ENCODE data around the gene MYO1E. TPM values are rescaled to one million over a fixed set of nuclear protein-coding genes. Genes with fewer than 3 reads are reported as not detected.

Gene MYO1E
- total RNA-seq, 1 donor from 2014 or later: 190 TPM

DNA sequence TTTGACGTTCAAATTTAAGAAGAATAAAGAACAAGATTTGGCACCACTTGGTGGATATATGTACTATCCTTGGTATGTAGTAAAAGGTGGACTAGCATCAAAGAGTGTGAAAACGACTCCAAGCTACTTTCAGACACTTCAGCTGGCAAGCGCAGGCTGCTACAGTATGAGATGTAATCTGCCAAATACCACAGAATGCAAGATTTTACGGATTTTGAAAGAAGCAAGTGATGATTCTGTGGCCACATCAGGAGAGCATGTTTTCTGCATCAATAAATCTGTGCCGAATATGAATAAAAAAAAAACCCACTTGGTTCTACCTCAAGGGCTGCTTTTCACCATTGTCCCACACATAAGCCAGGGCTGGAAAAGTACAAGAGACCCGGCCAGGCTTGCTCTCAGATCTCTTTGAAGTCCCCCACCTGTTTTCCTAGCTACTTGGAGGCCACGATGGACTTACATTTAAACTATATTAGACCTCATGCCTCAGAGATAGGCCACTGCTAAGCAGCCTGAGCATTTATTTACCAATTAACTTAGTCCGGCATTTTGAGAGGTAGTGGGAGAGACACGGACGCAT, 37.4 kb downstream of the MYO1E start:
- no peak overlapping the region for H3K4me3 ChIP-seq (ENCODE audit: low read depth, low read length)
- no peaks in the 10 kb centered on the region for H3K27me3 ChIP-seq (ENCODE audit: control insufficient read depth, insufficient read depth, low read length)
- no peaks in the 10 kb centered on the region for H3K36me3 ChIP-seq (ENCODE audit: control insufficient read depth, insufficient read depth, low read length)
- DNase-seq (ENCODE audit: low read depth): no peak
- TF ChIP-seq, protein P1, sequence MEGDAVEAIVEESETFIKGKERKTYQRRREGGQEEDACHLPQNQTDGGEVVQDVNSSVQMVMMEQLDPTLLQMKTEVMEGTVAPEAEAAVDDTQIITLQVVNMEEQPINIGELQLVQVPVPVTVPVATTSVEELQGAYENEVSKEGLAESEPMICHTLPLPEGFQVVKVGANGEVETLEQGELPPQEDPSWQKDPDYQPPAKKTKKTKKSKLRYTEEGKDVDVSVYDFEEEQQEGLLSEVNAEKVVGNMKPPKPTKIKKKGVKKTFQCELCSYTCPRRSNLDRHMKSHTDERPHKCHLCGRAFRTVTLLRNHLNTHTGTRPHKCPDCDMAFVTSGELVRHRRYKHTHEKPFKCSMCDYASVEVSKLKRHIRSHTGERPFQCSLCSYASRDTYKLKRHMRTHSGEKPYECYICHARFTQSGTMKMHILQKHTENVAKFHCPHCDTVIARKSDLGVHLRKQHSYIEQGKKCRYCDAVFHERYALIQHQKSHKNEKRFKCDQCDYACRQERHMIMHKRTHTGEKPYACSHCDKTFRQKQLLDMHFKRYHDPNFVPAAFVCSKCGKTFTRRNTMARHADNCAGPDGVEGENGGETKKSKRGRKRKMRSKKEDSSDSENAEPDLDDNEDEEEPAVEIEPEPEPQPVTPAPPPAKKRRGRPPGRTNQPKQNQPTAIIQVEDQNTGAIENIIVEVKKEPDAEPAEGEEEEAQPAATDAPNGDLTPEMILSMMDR (IDR thresholded peaks at IDR 0.05; ENCODE audit: insufficient read depth, low read length, poor library complexity, severe bottlenecking): no peak

DNA sequence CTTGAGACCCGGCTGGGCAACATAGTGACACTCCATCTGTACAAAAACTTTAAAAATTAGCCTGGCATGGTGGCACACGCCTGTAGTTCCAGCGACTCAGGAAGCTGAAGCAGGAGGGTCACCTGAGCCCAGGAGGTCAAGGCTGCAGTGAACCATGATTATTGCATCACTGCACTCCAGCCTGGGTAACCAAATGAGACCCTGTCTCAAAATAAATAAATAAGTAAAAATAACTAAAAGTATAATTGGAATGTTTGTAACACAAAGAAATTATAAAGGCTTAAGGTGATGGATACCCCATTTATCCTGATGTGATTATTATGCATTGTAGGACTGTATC, 38.6 kb downstream of the MYO1E start:
- no peak for DNase-seq (ENCODE audit: low read depth)
- H3K4me3 ChIP-seq (ENCODE audit: low read depth, low read length): no peak overlapping the region
- H3K36me3 ChIP-seq (ENCODE audit: control insufficient read depth, insufficient read depth, low read length): no peaks in the 10 kb centered on the region
- H3K27me3 ChIP-seq (ENCODE audit: control insufficient read depth, insufficient read depth, low read length): no peaks in the 10 kb centered on the region
- TF ChIP-seq, protein P1 (IDR thresholded peaks at IDR 0.05; ENCODE audit: insufficient read depth, low read length, poor library complexity, severe bottlenecking): no peak

DNA sequence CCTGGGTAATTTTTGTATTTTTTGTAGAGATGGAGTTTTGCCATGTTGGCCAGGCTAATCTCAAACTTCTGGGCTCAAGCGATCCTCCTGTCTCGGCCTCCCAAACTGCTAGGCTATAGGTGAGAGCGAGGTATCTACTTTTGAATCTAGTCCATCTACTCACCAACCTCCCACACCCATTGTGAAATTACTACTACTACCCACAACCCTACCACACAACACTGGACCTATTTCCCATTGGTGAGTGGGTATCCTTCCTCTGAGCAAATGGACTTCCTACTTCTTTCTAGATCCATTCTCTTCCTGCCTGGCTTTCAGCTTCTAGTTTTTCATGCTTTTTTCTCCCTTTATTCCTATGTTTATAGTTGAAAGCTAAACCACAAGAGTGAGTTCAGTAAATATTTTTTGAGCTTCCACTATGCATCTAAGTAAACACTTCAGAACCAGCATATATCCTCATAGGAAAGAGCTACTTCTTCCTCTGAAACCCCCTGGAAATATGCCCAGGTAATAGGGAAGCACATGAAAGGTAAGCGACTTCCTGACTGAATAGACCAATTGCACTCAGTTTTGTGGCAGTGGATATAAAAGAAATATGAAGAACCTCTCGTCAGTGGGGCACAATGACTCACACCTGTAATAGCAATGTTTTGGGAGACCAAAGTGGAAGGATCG, 39.1 kb downstream of the MYO1E start:
- H3K36me3 ChIP-seq (ENCODE audit: control insufficient read depth, insufficient read depth, low read length): no peaks in the 10 kb centered on the region
- TF ChIP-seq, protein P1 (IDR thresholded peaks at IDR 0.05; ENCODE audit: insufficient read depth, low read length, poor library complexity, severe bottlenecking): no peak
- H3K27me3 ChIP-seq (ENCODE audit: control insufficient read depth, insufficient read depth, low read length): no peaks in the 10 kb centered on the region
- no peak for DNase-seq (ENCODE audit: low read depth)
- no peak overlapping the region for H3K4me3 ChIP-seq (ENCODE audit: low read depth, low read length)

DNA sequence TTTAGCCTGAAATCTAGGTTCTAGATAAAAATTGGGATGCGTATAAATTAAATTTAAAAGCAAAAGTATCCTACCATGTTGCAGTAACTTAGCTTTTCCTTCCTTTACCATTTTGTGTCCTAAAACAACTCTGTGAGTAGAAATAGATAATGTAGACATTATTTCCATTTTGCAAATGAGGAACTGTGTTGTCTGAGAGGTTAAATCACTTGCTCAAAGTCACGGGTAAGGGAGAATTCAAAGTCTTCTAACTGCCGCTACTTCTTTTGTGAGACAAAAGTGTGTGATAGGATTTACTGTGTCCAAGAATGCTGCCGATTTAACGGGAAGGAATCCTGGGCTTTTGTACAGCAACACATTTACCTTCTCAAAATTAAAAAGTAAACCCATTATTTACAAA, 40.7 kb downstream of the MYO1E start:
- H3K36me3 ChIP-seq (ENCODE audit: control insufficient read depth, insufficient read depth, low read length): no peaks in the 10 kb centered on the region
- TF ChIP-seq, protein P1 (IDR thresholded peaks at IDR 0.05; ENCODE audit: insufficient read depth, low read length, poor library complexity, severe bottlenecking): no peak
- H3K27me3 ChIP-seq (ENCODE audit: control insufficient read depth, insufficient read depth, low read length): no peaks in the 10 kb centered on the region

DNA sequence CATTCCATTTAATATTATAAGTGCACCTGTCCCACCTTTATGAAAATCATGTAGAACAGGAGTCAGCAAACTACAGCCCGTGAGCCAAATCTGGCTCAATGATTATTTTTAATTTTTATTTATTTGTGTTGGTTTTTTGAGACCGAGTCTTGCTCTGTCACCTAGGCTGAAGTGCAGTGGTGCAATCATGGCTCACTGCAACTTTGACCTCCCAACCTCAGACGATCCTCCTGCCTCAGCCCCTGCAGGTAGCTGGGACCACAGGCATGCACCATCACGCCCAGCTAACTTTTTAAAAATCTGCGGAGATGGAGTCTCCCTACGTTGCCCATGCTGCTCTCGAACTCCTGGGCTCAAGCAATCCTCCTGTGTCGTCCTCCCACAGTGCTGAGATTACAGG, 42.0 kb downstream of the MYO1E start:
- Histone ChIP-seq H3K4me3 (ENCODE audit: low read depth, low read length) (no peak overlapping the region), H3K36me3 (ENCODE audit: control insufficient read depth, insufficient read depth, low read length) (no peaks in the 10 kb centered on the region), H3K27me3 (ENCODE audit: control insufficient read depth, insufficient read depth, low read length) (no peaks in the 10 kb centered on the region)
- DNase-seq (ENCODE audit: low read depth): no peak
- TF ChIP-seq, protein P1 (IDR thresholded peaks at IDR 0.05; ENCODE audit: insufficient read depth, low read length, poor library complexity, severe bottlenecking): no peak

More for the DNA sequence above, 40.7 kb downstream of the MYO1E start:
- no peak overlapping the region for H3K4me3 ChIP-seq (ENCODE audit: low read depth, low read length)
- DNase-seq (ENCODE audit: low read depth): no peak
